HG03064 (cell line): ENCODE data around the gene AP2B1.

ENCODE experiments used
- ATAC-seq: cut with Tn5 transposase; IDR thresholded peaks from one replicate; pipeline ENCODE4 v1.9.1; 2021; ENCODE audit warnings: low read depth; ENCODE audit not compliant: unreplicated experiment

Gene AP2B1

GRCh38 chr17:35618628-35619027, 31.5 kb downstream of the AP2B1 start:
- no peak for ATAC-seq

- no peak for ATAC-seq
These were observed 34.6 kb downstream of the AP2B1 start for GRCh38 chr17:35621768-35622167.

GRCh38 chr17:35627417-35627816, 40.3 kb downstream of the AP2B1 start:
- no peak for ATAC-seq

- no peak for ATAC-seq
These were observed 43.5 kb downstream of the AP2B1 start for GRCh38 chr17:35630530-35631148.

- no peak for ATAC-seq
These were observed 53.9 kb downstream of the AP2B1 start for GRCh38 chr17:35641032-35641431.

- ATAC-seq, result no peak
These were observed 58.8 kb downstream of the AP2B1 start for GRCh38 chr17:35645923-35646322.

GRCh38 chr17:35651467-35651866, 64.3 kb downstream of the AP2B1 start:
- ATAC-seq, result no peak

GRCh38 chr17:35653619-35654361, 66.7 kb downstream of the AP2B1 start:
- ATAC-seq, result no peak

GRCh38 chr17:35655303-35655702, 68.2 kb downstream of the AP2B1 start:
- no peak for ATAC-seq

GRCh38 chr17:35660902-35661301, 73.8 kb downstream of the AP2B1 start:
- ATAC-seq, result no peak

- ATAC-seq, result no peak
These were observed 77.6 kb downstream of the AP2B1 start for GRCh38 chr17:35664685-35665084.

GRCh38 chr17:35665662-35666061, 78.5 kb downstream of the AP2B1 start:
- no peak for ATAC-seq

- no peak for ATAC-seq
These were observed 78.9 kb downstream of the AP2B1 start for GRCh38 chr17:35666070-35666469.

GRCh38 chr17:35666967-35667532, 79.9 kb downstream of the AP2B1 start:
- no peak for ATAC-seq

- no peak for ATAC-seq
These were observed 81.7 kb downstream of the AP2B1 start for GRCh38 chr17:35668802-35669201.

- no peak for ATAC-seq
These were observed 87.4 kb downstream of the AP2B1 start for GRCh38 chr17:35674552-35674951.

GRCh38 chr17:35676441-35676840, 89.3 kb downstream of the AP2B1 start:
- no peak for ATAC-seq

- no peak for ATAC-seq
These were observed 92.0 kb downstream of the AP2B1 start for GRCh38 chr17:35679007-35679682.

GRCh38 chr17:35683591-35683990, 96.5 kb downstream of the AP2B1 start:
- ATAC-seq, result no peak

GRCh38 chr17:35684055-35684802, 97.1 kb downstream of the AP2B1 start:
- no peak for ATAC-seq
